AG09309 (cell line): Measurements from ENCODE around the gene PABPN1L.
"Not testable (repeated sequence)": the region's sequence is repeated elsewhere in the genome, so short reads cannot be mapped to it uniquely, and the experiment has no call there.

Experiments
- DNase-seq: peaks from one replicate; pipeline ENCODE4 v3.0.0-alpha.2; 2010; ENCODE audit warnings: low read depth
- H3K4me3 ChIP-seq: 2 replicates; pipeline ENCODE4 v1.5.1; 2011; ENCODE audit warnings: mild to moderate bottlenecking, low read depth, low read length, moderate library complexity; ENCODE audit not compliant: control insufficient read depth
- TF ChIP-seq, protein P1 (sequence below): IDR thresholded peaks from 2 replicates; pipeline ENCODE4 v1.5.1; 2011; ENCODE audit warnings: mild to moderate bottlenecking, low read depth, low read length, inconsistent platforms; ENCODE audit not compliant: insufficient read depth, control insufficient read depth; ENCODE audit errors: missing control alignments

The PABPN1L gene

DNA sequence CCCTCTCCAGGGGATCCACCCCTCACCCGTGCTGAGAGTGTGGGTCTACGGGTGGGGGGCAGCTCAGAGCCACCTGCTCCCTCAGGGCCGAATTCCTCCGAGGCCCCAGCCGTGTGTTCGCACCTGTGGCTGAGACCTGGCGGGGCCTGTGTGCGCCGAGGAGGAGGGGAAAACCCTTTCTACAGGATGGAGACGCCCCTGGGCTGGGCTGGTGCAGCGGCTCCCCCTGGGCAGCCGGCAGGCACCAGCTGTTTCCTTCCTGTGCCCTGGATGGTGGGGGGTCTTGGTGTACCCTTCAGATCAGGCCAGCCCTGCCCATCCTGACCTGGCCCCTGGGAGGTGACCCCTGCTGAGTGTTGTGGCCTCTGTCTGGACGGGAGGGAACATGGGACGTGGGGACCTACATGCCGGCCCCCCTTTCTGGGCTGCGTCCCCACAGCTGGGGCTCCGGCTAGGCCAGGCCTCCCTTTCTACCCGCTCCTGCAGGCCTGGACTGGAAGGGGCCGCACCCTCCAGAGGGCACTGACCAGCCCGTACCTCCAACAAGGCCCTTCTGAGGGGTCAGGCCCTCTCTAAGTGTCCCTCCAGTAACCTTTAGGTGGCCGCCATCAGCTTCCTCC, 28.3 kb upstream of the PABPN1L start:
- no peak overlapping the region for H3K4me3 ChIP-seq
- DNase-seq = no peak
- TF ChIP-seq, protein P1, sequence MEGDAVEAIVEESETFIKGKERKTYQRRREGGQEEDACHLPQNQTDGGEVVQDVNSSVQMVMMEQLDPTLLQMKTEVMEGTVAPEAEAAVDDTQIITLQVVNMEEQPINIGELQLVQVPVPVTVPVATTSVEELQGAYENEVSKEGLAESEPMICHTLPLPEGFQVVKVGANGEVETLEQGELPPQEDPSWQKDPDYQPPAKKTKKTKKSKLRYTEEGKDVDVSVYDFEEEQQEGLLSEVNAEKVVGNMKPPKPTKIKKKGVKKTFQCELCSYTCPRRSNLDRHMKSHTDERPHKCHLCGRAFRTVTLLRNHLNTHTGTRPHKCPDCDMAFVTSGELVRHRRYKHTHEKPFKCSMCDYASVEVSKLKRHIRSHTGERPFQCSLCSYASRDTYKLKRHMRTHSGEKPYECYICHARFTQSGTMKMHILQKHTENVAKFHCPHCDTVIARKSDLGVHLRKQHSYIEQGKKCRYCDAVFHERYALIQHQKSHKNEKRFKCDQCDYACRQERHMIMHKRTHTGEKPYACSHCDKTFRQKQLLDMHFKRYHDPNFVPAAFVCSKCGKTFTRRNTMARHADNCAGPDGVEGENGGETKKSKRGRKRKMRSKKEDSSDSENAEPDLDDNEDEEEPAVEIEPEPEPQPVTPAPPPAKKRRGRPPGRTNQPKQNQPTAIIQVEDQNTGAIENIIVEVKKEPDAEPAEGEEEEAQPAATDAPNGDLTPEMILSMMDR = no peak

DNA sequence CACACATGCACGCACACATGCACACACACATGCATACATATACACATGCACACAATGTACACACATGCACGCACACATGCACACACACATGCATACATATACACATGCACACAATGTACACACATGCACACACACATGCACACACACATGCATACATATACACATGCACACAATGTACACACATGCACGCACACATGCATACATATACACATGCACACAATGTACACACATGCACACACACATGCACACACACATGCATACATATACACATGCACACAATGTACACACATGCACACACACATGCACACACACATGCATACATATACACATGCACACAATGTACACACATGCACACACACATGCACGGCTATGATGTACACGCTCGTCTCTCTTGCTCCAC, 27.8 kb upstream of the PABPN1L start:
- not testable (repeated sequence) for DNase-seq, H3K4me3 ChIP-seq

DNA sequence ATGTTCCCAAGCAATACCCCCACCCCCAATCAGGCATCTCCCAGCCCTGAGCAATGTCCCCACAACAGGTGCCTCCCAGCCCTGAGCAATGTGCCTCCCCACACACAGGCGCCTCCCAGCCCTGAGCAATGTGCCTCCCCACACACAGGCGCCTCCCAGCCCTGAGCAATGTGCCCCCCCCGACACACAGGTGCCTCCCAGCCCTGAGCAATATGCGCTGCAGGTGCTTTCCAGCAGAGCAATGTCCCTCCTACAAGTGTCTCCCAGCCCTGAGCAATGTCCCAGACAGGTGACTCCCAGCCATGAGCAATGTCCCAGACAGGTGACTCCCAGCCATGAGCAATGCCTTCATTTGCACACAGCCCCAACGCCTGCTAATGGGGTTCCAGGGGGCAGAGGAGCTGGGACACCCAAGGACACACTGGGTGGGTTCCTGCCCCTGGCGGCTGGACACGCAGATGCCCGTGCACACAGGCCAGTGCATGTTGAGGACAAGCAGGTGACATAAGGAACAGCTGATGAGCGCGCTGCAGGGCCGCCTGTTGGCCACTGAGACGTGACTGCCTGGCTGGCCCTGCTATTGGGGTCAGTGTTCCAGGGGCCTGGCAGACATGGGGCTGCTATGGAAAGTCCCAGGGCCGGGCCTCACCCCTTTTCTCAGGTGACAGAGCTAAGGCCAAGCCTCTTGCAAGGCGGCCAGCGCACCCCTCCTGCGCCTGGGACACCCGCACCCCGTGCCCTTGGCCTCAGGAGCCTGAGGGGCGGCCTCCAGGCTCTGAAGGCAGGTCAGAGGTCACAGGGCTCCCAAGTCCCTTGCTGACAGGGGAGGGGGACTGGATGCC, 26.9 kb upstream of the PABPN1L start:
- H3K4me3 ChIP-seq = no peak overlapping the region
- TF ChIP-seq, protein P1 = no peak
- DNase-seq = no peak

GRCh38 chr16:88892065-88892464, 25.6 kb upstream of the PABPN1L start:
- DNase-seq = no peak
- TF ChIP-seq, protein P1 = no peak
- no peak overlapping the region for H3K4me3 ChIP-seq

- no peak for DNase-seq
- TF ChIP-seq, protein P1 = no peak
- H3K4me3 ChIP-seq = no peak overlapping the region
Measured at GRCh38 chr16:88891083-88891482, 24.6 kb upstream of the PABPN1L start.

DNA sequence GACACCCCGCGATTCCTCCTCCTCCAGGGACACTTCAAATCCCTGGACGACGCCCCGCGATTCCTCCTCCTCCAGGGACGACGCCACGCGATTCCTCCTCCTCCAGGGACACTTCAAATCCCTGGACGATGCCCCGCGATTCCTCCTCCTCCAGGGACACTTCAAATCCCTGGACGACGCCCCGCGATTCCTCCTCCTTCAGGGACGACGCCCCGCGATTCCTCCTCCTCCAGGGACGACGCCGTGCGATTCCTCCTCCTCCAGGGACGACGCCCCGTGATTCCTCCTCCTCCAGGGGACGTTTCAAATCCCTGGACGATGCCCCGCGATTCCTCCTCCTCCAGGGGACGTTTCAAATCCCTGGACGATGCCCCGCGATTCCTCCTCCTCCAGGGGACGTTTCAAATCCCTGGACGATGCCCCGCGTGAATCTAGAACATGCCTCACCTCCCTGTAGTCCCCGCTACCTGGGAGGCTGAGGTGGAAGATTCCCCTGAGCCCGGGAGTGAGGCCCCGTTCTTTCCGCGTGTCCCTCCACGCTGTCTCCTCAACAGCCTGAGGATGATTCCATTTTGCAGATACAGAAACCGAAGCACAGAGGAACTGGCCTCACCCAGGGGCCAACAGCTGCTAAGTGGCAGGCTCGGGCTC, 23.4 kb upstream of the PABPN1L start:
- not testable (repeated sequence) for DNase-seq, H3K4me3 ChIP-seq

DNA sequence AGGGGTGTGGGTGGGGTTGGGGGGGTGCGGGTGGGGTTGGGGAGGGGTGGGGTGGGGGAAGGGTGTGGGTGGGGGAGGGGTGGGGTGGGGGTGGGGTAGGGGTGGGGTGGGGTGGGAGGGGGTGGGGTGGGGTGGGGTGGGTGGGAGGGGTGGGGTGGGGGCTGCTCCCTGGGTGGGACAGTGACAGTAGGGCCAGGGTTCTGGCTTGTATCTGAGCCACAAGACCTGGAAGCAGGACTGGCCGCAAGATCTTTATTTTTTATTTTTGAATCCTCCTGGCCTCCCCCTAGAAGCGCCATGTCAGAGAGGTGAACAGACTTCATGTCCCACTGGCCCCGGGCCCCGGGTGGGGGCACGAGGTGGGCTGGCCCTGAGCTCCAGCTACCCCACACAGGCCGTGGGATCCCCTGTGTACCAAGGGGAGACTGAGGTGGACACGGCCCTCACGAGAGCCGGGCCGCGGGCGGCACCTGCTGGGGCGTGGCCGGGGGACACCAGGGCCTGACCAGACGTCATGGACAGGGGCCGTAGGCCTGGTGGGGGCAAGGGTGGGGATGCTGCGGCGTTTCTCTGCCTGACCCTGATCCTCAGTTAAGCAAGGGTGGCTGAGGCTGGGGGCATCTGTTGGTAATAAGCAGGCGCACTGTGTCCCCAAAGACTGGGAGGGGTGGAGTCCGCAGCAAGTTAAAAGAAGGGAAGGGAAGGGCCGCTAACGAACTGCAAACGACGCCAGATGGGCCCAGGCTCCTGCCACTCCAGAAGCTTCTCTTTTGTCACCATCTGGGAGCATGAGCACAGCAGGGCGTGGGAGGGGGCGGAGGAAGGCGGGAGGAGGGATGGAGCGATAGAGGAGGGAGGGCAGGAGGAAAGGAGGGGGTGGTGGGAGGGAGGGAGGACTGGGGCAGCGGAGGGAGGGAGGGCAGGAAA, 22.3 kb upstream of the PABPN1L start:
- TF ChIP-seq, protein P1 = no peak
- no peak overlapping the region for H3K4me3 ChIP-seq
- no peak for DNase-seq
